Muscle of leg (tissue), 11 donors: ENCODE data around the gene NECAB2. TPM values are rescaled to one million over a fixed set of nuclear protein-coding genes. Genes with fewer than 3 reads are reported as not detected.
"Not testable (repeated sequence)": the region's sequence is repeated elsewhere in the genome, so short reads cannot be mapped to it uniquely, and the experiment has no call there.

Experiments
- DNase-seq: peaks from one replicate; pipeline ENCODE4 v3.0.0; 2013
- H3K27ac ChIP-seq: one replicate; pipeline ENCODE4 v1.5.1; 2013; ENCODE audit warnings: mild to moderate bottlenecking, low read length, control low read depth
- H3K27me3 ChIP-seq: one replicate; pipeline ENCODE4 v1.6.1; 2013; ENCODE audit warnings: low read length; ENCODE audit not compliant: control insufficient read depth, insufficient read depth
- H3K36me3 ChIP-seq: one replicate; pipeline ENCODE4 v1.6.1; 2013; ENCODE audit warnings: low read length; ENCODE audit not compliant: control insufficient read depth, insufficient read depth
- H3K4me1 ChIP-seq: one replicate; pipeline ENCODE4 v1.6.1; 2013; ENCODE audit warnings: low read length; ENCODE audit not compliant: control insufficient read depth, insufficient read depth
- H3K4me3 ChIP-seq: one replicate; pipeline ENCODE4 v1.5.1; 2013; ENCODE audit warnings: low read length, control low read depth
- H3K9me3 ChIP-seq: replicated peaks from 2 replicates; pipeline ENCODE4 v1.6.1; 2013; ENCODE audit warnings: low read depth, low read length; ENCODE audit not compliant: control insufficient read depth
- WGBS: methylation state at CpG from one replicate; pipeline ENCODE4 v1.1.5; 2013; ENCODE audit warnings: missing lambda C conversion rate; ENCODE audit not compliant: insufficient coverage; 5-methylcytosine and 5-hydroxymethylcytosine counted together
- polyA plus RNA-seq, 8 donors: library from polyadenylated mRNA; unstranded; fragments of 120-200 nt; gene quantifications; one replicate each; pipeline versions ENCODE4 v1.2.1 to v1.2.3, GENCODE V29; 2013; ENCODE audit warnings: inconsistent platforms in 1 of 8, low replicate concordance in 1 of 8; ENCODE audit not compliant: insufficient read length in 8 of 8, insufficient read depth in 1 of 8
- total RNA-seq: library from RNA; stranded (reverse); fragments of 120-200 nt; gene quantifications from one replicate; pipeline ENCODE4 v1.2.4, GENCODE V29; 2013

NECAB2 gene
- total and polyA plus RNA-seq, 9 donors: 0.22 to 1.5 (median 0.84) TPM

DNA sequence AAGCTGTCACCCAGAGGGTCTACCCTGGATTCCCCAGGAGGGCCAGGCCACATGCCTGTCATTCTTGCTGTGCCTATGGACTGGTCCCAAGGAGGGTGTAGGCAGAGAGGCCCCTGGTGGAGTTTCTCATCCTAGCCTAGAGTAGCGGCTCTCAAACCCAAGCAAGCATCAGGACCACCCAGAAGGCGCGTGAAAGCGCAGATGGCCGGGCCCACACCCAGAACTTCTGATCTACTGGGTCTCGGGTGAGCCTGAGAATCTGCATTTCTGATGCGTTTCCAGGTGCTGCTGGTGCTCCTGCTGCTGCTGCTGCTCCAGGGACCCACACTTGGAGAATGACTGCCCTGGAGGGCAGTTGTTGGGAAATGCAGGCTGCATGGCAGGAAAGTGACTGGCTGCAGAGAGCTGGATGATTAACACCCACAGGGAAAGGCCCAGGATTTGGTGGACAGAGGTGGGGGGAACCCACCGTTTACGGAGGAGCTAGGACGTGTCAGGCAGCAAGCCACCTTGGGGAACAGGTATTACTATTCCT is 24.5 kb upstream of the NECAB2 start:
- Histone ChIP-seq H3K27ac (no peak overlapping the region), H3K36me3 (no peaks in the 10 kb centered on the region), H3K4me3 (no peak overlapping the region), H3K27me3 (peaks cover 4% of the 10 kb centered on the region), H3K4me1 (peaks cover 12% of the 10 kb centered on the region), H3K9me3 (no peaks in the 10 kb centered on the region)
- DNase-seq: no peak
- WGBS: 75% methylated on average over 9 of the region's 10 CpGs

DNA sequence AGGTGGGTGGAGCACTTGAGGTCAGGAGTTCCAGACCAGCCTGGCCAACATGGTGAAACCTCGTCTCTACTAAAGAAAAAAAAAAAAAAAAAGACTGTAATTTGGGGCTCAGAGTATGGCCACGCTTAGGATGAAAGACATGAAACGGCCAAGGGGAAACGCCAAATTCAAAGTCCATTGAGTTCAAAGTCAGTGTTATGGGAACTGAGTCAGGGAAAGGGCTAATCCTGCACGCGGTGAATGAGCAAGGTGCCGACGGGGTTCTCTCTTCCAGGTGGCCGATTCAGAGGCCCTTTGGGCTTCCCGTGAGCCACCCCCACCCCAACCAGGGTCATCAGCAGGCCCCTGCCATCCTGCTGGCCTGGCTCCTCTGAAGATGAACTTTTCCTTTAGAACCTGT is 22.5 kb upstream of the NECAB2 start:
- DNase-seq: no peak
- H3K36me3 ChIP-seq: no peaks in the 10 kb centered on the region
- no peaks in the 10 kb centered on the region for H3K9me3 ChIP-seq
- no peak overlapping the region for H3K4me3 ChIP-seq
- H3K27ac ChIP-seq: no peak overlapping the region
- H3K27me3 ChIP-seq: peaks cover 2% of the 10 kb centered on the region
- peaks cover 8% of the 10 kb centered on the region for H3K4me1 ChIP-seq
- 90% methylated on average over 9 of the region's 10 CpGs for WGBS

DNA sequence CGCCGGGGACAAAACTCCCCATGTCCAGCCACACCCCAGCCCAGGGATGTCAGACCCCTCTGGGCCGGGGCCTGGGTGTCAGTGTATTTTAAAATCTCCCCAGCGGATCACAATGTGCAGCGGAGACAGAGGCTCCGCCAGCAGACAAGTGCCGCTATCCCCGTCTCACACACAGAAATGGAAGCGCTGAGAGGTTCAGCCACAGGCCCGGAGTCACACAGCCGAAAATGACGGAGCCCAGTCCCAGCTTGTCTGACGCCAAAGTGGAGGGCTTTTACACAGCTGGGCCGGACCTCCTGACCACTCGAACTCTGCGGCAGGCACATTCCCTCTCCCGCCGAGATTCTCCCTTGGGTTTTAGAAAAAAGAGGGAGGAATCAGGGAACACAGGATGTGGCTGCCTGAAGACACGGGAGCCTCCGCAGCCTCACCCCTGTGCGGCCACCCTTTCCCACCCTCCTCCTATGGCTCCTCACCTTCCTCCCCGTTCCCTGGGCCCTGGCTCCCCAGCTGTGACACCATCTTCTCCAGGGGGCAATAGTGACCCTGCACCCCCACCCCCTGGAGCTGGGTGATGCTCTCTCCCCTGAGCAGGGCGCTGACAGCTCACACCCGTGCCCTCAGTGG is 21.8 kb upstream of the NECAB2 start:
- Histone ChIP-seq H3K9me3 (no peaks in the 10 kb centered on the region), H3K4me3 (no peak overlapping the region), H3K27me3 (no peaks in the 10 kb centered on the region), H3K36me3 (no peaks in the 10 kb centered on the region), H3K4me1 (peaks cover 8% of the 10 kb centered on the region), H3K27ac (no peak overlapping the region)
- 66% methylated on average over 18 of the region's 24 CpGs for WGBS
- no peak for DNase-seq

- no peaks in the 10 kb centered on the region for H3K27me3 ChIP-seq
- no peak overlapping the region for H3K4me3 ChIP-seq
- H3K36me3 ChIP-seq: no peaks in the 10 kb centered on the region
- DNase-seq: no peak
- H3K27ac ChIP-seq: no peak overlapping the region
- 77% methylated on average over 14 of the region's 21 CpGs for WGBS
- peaks cover 8% of the 10 kb centered on the region for H3K4me1 ChIP-seq
- H3K9me3 ChIP-seq: no peaks in the 10 kb centered on the region
Measured at GRCh38 chr16:83946781-83947566, 21.1 kb upstream of the NECAB2 start.

DNA sequence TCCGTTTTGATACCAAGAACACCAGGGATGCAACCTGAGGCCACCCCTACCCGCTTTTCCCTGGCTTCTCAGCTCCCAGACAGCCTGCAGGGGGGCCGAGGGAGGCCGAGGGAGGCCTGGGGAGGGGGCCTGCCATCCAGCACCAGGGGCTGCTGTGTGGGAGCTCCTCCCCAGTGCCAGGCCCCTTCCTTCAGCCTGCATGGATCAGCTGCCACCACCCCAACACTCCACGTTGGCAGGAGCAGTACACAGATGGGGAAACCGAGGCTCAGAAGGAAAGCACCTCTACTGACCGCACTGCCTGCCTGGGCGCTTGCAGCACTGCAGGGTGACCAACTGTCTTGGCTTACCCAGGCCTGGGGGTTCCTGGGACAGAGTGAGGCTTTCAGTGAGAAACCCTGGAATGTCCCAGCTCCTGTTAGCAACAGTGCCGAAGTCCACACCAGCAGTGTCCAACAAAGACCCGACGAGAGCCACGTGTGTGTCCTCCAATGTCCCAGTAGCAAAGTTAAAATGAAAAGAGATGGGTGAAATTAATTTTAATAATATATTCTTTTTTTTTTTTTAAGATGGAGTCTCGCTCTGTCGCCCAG is 20.3 kb upstream of the NECAB2 start:
- DNase-seq: no peak
- H3K27me3 ChIP-seq: peaks cover 4% of the 10 kb centered on the region
- H3K27ac ChIP-seq: no peak overlapping the region
- 78% methylated on average over 8 of the region's 14 CpGs for WGBS
- H3K9me3 ChIP-seq: no peaks in the 10 kb centered on the region
- H3K4me3 ChIP-seq: no peak overlapping the region
- peaks cover 11% of the 10 kb centered on the region for H3K4me1 ChIP-seq
- no peaks in the 10 kb centered on the region for H3K36me3 ChIP-seq

DNA sequence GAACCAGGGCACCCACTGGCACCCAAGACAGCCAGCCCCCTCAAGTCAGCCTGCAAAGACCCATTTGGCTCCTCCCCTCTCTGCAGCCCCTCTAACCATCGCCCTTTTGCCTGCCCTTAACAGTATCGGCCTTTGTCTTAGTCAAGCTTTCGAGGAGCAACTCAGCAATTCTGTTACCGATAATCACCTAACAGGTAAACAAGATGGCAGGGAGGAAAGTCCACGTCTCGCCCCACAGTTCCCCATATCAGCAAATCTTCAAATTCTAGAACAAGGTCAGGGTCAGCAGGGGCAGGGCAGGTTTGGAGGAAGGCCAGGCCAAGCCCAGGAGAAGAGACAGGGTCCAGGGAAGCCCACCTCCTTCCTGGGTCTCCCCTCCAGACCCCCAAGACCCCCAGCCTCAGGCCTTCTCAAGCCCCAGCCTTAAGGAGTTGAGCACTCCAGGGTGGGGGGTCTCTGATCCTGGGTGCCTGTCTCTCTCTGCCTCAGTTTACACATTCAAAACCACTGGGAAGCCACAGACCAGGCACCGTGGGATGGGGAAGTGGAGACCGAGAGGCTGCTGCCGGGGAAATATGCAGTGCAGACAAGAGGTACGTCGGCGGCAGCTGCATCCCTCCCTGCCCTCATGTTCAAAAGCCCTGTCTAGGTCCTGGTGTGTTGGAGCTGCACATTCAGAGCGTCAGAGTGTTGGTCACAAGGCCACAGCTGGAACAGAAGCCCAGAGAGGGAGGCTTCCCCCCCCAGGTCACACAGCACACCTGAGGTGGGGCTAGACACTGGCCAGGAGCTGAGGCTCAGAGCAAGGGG is 18.9 kb upstream of the NECAB2 start:
- Histone ChIP-seq H3K4me1 (peaks cover 17% of the 10 kb centered on the region), H3K27ac (no peak overlapping the region), H3K27me3 (peaks cover 4% of the 10 kb centered on the region), H3K4me3 (no peak overlapping the region), H3K9me3 (no peaks in the 10 kb centered on the region), H3K36me3 (no peaks in the 10 kb centered on the region)
- WGBS: 85% methylated on average over 5 of the region's 13 CpGs
- DNase-seq: no peak

DNA sequence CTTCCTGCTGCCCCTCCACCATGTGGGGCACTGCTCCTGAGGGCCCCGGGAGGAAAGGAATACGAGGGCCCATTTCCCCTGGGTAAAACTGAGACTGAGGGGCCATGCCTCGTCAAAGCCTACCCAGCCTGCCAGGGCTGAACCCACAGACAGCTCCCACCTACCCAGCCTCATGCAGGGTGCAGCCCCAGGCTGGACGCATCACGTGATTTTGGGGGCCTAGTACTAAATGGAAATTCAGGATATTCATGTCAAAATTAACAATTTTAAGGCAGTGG is 18.4 kb upstream of the NECAB2 start:
- Histone ChIP-seq H3K27me3 (peaks cover 4% of the 10 kb centered on the region), H3K4me3 (no peak overlapping the region)

GRCh38 chr16:83950862-83951399 is 17.1 kb upstream of the NECAB2 start:
- H3K9me3 ChIP-seq, H3K27ac ChIP-seq, H3K36me3 ChIP-seq, DNase-seq, H3K4me3 ChIP-seq, H3K27me3 ChIP-seq: not testable (repeated sequence)
- peaks cover 24% of the 10 kb centered on the region for H3K4me1 ChIP-seq
- WGBS: 100% methylated on average over 2 of the region's 10 CpGs

More for the DNA sequence above, 18.4 kb upstream of the NECAB2 start:
- Histone ChIP-seq H3K4me1 (peaks cover 20% of the 10 kb centered on the region), H3K27ac (no peak overlapping the region), H3K9me3 (no peaks in the 10 kb centered on the region), H3K36me3 (no peaks in the 10 kb centered on the region)
- WGBS: no CpG with 5 or more reads among the region's 5 CpGs
- no peak for DNase-seq

- Histone ChIP-seq H3K27ac (no peak overlapping the region), H3K36me3 (no peaks in the 10 kb centered on the region), H3K9me3 (no peaks in the 10 kb centered on the region), H3K27me3 (peaks cover 4% of the 10 kb centered on the region), H3K4me1 (peaks cover 24% of the 10 kb centered on the region), H3K4me3 (no peak overlapping the region)
- no CpG with 5 or more reads among the region's 8 CpGs for WGBS
- no peak for DNase-seq
Measured at GRCh38 chr16:83951544-83951943, 16.5 kb upstream of the NECAB2 start.

GRCh38 chr16:83952587-83952939 is 15.5 kb upstream of the NECAB2 start:
- 29% methylated on average over 8 of the region's 8 CpGs for WGBS

More at GRCh38 chr16:83952587-83952939, 15.5 kb upstream of the NECAB2 start:
- H3K27ac ChIP-seq: no peak overlapping the region
- H3K4me1 ChIP-seq: peaks cover 24% of the 10 kb centered on the region
- no peak for DNase-seq
- H3K36me3 ChIP-seq: no peaks in the 10 kb centered on the region
- no peak overlapping the region for H3K4me3 ChIP-seq
- H3K9me3 ChIP-seq: no peaks in the 10 kb centered on the region
- peaks cover 4% of the 10 kb centered on the region for H3K27me3 ChIP-seq
